GM21367 (cell line): Measurements from ENCODE around the gene TMEM59L.

Experiments used
- ATAC-seq: cut with Tn5 transposase; IDR thresholded peaks from one replicate; pipeline ENCODE4 v1.9.1; 2021; ENCODE audit not compliant: unreplicated experiment

The TMEM59L gene

DNA sequence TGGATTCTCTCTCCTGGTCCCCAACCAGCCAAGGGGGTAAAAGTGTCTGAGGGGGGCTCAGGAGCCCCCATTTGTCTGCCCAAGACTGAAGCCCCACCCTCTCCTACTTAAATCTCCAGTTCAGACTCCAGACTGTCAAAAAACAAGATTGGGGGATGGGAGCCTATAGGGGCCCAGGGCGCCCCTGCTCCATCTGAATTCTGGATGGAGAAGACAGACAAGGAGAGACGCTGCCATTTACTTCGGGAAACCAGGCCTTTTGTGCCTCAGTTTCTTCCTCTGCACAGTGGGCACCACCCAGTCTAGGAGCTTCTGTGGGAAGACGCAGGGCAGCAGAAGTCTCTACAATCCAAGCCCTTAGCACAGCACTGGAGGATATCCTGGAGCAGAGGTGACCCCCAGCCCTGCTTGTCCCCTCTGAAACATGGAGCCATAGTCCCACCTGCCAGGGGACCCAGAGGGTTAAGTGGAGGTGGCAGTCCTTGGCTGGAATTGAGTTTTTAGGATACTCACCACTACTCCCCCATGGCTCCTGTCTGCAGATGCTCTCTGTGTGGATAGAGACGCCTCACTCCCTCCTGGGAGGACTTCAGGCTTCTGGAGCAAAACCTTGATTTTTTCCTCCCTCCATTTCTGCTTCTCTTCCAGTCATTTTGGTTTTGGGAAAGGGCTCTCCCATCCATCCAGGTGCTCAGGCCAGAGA lies 4.4 kb upstream of the TMEM59L start:
- ATAC-seq = no peak

DNA sequence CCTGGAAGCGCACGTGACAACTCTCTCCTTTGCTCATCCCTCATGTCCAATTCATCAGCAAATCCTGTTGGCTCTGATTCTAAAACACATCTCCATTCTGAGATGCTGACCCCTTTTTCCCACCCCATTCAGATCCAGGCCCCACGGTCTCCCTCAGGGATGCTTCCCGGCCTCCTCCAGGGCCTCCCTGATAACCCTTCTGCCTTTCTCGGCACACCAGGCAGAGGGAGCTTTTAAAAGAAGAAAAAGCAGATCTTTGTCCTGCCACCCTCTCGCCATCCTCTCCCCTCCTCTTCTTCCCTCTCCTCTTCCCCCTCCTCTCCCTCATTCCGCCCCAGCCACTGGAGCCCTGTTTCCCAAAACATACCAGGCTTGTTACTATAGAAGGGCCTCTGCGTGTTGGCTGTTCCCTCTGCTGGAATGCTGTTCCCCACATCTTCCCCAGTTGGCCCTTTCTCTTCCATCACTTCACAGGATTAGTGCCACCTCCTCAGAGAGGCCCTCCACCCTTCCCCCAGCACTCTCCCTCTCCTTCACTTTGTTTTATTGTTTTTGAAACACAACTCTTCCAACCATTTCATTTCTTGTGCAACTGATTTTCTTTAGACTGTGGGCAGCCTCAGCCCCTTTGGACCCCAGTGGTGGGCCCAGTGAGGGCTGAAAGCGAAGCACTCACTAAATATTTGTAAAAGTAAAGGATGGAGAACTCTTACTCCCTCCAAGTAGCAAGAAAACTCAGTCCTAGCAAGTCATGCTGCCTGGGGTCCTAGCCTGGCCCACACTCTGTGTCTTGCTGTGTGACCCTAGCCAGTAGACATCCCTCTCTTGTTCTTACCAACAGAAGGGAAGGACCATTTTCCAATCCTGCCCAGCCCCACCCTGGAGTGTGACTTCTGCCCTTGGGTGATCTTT lies 3.6 kb upstream of the TMEM59L start:
- no peak for ATAC-seq

DNA sequence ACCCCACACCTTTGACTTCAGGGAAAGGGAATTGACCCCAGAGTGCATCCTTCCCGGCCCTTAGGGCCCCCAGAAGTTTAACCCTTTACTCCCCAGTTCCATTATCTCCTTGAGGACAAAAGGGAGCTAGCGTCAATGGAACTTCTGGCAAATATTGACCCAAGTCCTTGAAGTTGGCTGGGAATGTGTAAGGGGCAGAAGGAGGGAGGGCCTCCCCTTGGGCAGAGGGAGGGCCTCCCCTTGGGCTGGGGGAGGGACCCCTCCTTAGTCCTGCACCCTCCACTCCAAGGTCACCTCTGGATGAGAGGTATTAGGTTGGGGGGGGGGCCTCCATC lies 3.0 kb upstream of the TMEM59L start:
- ATAC-seq = no peak

DNA sequence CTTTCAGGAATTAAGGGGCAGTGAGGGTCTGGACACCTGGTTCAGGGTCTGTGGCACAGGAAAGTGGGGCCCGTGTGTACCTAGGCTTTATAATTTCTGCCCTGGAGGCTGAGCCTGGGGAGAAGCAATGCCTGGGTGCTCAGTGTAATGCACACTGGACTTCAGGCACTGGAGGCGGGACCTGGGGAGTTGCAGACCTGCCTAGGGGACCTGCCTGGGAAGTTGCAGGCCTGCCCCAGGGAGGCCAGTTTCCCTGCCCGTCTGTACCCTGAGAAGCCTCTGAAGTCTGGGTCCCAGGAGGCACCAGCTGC lies 2.5 kb upstream of the TMEM59L start:
- ATAC-seq = no peak

DNA sequence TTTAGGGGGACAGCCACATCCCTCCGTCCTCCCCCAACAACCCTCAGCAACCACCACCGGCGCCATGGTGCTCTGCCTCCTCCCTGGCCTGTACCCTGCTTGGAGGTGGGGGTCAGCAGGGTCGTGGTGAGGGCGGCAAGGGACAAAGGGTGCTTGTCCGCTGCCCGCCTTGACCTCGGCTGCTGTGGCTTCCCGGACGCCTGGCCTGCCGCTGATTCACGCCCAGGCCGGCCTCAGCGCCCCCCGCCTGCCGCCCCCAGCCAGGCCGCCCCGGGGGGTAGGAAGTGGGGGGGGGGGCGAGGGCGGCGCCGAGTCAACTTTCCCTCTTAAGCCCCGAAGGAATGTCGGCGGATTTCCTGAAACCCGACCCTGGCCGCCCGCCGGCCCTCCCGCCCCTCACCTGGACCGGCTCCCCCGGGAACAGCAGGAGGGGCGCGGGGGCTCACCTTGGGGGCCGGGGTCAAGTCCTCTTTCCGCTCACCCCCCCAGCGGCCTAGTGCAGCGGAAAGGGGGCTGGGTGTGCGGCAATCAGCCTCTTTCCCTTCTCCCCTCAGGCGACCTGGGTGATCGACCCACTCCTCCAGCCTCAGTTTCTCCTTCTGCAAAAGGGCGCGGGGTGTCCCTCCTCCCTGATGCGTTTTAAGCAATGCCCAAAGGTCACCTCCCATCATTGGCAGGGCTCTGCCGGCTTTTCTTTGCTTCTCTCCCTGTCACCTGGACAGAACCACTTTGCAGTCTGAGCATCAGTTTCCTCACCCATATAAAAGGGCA lies 1.9 kb upstream of the TMEM59L start:
- no peak for ATAC-seq

DNA sequence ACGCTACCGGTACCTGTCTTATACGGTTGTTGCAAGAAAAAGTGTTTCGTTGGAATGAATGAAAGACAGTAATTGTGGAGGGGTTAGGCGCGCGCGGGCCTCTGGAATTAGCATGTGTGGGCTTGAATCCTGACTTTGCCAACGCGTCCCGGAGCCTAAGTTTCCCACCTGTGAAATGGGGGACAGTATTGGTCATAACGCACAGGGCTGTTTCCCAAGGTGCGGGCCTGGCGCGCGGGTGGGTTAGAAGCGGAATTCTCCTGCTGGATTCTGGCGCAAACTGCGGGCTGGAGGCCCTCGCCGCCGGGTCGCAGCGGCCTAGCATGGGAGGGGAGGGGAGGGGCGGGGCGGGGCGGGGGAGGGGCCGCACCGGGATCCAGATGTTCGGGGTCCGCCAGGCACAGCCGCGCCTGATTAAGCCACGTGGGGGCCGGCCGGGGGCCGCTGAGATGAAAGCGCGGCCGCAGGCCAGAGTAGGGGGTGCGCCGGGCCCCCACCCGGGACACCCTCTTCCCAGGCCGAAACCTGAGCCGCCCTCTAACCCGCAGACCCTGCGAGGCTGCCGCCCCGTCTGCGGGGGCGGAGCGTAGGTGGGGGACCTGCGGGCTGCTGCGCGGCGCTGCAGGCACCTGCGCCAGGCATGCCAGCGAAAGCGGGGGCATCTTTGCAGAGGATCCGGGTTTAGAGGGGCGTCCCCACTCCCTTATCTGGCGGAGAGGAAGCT lies 1.2 kb upstream of the TMEM59L start:
- ATAC-seq = no peak

DNA sequence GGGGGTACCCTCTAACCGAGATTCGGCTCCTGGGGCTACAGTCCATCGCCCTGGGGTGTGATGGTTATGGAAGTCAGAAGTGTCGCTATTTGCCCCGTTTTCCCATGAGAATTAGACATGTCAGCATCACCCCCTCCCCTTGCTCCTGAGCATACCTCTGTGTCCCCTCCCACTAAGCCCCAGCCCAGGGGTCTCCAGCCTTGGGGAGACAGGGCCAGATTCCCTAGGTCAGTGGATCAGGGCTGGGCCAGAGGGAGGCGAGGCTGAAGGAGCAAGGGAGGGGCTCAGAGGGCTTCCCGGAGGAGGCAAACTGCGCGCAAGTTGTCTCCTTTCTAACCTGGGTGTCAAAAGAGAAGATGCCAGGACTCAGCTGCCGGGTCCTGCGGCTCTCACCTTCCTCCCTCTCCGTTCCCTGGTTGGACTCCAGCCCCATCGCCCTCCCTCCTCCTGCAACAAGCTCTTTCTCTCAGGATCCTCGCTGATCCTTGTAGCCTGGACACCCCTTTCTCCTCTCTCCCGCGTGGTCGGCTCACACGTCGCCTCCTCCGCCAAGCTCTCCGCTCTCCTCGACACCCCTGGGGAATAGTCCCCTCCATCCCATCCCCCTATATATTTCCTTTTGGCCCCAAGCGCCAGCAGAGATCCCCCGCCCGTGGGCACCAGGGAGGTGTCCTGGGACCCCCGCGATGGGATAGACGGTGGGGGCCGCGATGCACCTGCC lies 459 bp upstream of the TMEM59L start:
- ATAC-seq = no peak

DNA sequence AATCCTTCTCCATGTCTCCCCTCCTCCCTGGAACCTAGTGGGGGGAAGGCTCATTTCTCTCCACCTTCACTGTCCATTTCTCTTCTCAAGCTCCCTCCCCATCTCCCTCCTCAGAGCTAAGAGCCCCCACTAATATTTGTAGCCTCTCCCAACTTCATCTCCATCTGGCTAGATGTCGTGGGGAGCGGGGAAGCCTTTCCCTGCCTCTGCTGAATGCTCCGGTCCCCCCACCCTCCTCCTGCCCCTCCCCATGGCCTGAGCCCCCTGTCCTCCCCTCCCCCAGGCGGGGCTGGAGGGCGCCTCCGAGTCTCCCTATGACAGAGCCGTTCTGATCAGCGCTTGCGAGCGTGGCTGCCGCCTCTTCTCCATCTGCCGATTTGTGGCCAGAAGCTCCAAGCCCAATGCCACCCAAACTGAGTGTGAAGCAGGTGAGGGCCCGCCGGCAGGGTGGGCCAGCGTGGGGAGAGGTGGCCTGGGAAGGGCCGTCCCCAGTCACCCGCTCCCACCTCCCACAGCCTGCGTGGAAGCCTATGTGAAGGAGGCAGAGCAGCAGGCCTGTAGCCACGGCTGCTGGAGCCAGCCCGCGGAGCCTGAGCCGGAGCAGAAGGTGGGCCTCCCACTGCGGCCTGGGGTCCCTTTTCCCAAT lies 1.0 kb downstream of the TMEM59L start:
- no peak for ATAC-seq

DNA sequence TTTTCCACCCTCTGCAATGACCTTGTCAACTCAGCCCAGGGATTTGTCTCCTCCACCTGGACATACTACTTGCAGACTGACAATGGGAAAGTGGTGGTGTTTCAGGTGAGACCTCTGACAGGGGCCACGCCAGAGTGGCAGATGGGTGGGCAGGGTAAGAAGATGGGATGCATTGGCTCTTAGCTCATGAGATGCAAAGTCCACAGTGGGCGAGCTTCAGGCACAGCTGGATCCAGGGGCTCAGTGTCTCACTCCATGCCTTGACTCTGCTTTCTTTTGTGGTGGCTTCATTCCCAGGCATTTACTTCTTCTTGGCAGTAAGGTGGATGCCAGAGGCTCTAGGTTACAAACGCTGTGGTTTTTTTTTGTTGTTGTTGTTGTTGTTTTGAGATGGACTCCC lies 3.4 kb downstream of the TMEM59L start:
- no peak for ATAC-seq

DNA sequence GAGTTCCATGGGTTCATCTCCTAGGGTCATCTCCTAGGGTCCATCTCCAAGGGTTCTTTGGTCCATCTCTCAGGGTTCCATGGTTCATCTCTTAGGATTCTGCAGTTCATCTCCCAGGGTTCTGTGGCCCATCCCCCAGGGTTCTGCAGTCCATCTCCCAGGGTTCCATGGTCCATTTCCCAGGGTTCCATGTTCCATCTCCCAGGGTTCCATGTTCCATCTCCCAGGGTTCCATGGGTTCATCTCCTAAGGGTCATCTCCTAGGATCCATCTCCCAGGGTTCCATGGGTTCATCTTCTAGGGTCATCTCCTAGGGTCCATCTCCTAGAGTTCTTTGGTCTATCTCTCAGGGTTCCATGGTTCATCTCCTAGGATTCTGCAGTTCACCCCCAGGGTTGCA lies 4.9 kb downstream of the TMEM59L start:
- ATAC-seq = no peak

DNA sequence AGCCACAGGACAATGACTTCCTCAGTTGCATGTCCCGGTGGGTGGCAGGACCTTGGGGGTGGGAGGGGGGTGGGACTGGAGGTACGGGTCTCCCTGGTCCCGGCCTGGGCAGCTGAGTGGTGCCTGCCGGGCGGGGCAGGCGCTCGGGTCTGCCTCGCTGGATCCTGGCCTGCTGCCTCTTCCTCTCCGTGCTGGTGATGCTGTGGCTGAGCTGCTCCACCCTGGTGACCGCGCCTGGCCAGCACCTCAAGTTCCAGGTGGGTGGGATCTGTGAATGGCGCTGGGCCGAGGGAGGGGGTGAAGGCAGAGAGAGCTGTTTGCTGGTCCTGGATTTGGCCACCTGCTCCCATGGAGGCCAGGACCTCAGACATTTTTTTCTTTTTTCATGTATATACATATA lies 5.6 kb downstream of the TMEM59L start:
- ATAC-seq = no peak

DNA sequence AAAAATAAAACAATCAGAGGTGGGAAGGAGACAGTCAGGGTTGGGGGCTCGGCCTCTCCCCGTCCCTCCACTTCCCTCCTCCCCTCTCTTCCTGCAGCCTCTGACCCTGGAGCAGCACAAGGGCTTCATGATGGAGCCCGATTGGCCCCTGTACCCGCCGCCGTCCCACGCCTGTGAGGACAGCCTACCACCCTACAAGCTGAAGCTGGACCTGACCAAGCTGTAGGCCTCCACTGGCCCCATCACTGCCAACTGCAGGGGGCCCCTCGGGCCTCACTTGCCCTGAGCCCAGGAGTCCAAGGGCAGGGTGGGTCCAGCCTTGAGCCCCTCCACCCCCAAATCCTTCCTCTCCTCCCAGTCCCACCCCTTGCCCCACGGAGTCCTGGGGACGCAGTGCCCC lies 7.6 kb downstream of the TMEM59L start:
- no peak for ATAC-seq

DNA sequence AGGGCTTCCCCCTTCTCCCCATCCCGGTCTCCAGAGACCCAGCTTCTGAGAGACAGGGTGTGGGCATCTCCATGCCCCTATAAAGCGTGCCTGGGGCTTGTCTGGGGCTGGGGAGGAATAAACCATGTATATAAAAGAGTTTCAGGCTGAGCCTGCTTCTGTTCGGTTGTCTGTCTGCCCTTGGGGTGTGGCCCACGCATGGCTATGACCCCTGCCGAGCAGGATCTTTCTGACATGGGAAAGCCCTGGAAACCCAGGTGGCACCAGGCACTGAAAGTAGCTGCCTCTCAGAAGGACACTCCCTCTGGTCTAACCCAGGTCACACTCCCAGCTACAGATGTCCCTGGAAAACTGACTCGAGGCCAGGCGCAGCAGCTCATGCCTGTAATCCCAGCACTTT lies 8.2 kb downstream of the TMEM59L start:
- no peak for ATAC-seq

DNA sequence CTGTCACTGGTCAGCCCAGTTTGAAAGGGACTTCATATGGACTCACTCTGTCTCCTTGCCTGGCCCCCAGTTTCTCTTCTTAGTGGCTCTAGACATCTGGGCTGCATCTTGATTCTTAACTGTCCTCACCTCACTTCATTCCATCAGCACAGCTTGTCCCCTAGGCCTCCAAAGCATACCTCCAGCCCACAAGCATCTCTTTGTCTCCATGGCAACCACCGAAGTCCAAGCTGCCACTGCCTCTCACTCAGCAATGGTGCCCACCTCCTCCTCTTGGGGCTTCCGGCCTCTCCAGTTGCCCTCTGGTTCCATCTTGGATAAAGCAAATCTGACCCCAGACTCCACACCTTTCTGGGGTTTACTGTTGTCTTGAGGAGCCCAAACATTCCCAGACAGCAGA lies 14.2 kb downstream of the TMEM59L start:
- no peak for ATAC-seq

DNA sequence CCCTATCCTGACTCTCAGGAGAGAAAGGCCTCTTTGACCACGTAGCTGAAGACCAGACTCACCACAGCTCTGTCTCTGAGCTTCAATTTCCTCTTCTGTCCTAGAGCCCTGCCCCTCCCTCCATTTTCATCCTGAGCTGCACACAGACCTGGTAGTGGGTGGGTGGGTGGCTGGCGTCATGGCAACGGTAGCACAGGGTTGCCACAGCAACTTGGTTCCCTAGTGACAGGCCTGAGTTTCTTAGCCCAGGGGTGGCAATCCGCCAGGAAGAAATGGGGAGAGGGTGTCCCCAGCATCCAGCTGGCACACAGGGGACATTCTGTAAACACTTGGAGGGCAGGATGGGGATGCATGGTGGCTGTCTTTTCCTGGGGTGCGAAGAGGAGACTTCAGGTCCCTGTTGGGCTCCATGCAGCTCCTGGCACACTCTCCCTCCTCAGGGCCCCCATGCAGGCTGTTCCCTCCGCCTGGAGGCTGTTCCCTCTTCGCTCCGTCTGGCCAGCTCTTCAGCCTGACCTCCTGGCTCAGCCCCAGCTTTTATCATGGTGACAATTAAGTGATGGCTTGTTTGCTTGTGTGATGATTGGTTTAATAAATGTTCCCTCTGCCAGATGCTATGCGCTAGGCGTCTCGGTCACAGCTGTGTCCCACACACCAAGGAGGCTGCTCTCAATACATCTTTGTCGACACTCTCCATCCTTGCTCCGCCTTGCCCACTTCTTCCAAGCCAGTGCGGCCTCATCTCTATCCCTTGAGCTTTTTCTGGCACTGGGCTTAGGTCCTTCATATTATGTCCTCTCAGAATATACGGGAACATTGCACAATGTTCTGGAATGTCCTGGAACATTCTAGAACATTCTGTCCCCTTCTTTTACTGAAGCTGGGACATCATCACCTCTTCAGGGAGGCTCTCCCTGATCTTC lies 16.8 kb downstream of the TMEM59L start:
- no peak for ATAC-seq

DNA sequence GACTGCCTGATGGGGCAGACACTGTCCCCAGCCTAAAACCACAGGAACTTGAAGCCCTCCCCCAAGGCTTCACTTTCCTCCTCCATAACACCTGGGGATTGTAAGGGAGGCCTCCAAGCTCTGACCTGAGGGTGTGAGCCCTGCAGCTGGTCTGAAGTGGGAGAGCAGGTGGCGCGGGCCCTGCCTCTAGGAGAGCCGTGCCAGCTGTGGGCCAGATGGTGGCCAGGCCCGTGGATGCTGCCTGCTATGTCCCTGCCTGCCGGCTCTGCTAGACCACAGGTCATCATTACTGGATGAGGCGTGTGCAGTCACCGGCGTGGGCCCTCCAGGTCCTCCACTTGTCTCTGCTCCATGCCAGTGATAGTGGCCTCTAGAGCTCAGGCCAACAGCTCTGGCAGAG lies 20.7 kb downstream of the TMEM59L start:
- no peak for ATAC-seq

DNA sequence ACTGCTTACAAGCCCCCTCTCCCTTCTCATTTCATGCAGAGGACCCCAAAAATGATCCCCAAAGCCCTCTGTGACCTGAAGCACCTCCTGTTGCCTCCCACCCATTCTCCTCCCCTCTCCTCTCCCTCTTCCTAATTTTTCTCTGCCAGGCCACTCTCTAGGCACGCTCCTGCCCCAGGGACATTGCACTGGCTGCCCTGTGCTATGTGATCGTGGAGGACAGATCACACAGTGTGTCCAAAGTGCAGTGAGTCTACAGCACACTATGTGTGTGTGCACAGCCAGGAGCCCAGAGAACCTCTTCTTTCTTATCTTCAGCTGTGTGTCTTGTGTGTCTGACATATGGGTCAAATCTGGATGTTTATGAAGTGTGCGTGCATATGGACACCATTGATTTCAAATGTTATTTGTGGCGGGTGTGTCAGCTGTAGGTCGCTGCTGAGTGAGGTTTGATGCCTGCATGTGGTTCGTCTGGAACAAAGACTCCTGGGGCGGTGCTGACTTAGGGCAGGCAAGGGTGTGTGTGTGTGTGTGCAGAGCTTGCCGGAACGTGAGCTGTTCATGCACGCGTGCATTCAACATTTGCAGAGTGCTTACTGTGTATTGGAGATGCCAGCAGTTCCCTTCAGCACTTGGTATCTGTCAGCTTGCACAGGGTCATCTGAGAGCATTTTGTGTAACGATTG lies 22.1 kb downstream of the TMEM59L start:
- ATAC-seq = no peak

DNA sequence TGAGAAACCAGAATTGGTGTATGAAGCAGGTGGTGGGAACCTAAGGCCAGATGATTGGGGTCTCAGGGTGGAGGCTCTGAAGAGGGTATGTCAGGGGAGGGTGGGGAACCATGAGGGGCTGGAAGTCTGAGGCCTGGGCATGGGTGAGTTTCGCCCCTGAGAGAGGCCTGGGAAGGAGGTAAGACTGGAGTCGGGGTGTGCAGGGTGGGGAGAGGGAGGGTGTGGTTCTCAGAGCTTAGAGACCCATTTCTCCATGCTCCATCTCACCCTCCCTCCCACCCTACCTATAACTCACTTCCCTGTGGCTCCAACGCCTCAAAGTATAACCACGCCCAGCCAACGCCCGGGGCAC lies 23.1 kb downstream of the TMEM59L start:
- no peak for ATAC-seq
